Activated naive CD4-positive, alpha-beta T cell treated with Interleukin-2 at 50 U/mL for 16 hours (primary cell): ENCODE results near the gene TEKT2.

Experiments used
- DNase-seq: peaks from one replicate; pipeline ENCODE4 v3.0.0-alpha.2; 2020

Gene TEKT2

DNA sequence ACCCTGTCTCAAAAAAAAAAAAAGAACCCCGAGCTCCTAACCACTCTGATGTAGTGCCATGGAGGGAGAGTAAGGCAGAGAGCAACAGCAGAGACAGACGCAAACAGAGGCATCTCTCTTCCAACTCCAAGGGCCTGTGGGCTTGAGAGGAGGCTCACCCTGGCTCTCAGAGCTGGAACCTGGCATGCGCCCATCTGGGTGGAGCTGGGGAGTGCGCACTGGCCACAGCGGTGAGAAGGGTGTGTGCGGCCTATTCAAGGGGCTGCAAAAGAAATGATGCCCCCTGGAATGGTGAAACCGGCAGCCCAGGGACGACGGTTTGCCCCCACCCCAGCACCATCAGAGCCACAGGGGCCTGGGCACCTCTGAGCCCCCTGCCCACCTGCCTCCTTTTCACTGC lies 23.5 kb downstream of the TEKT2 start:
- DNase-seq = no peak

GRCh38 chr1:36108314-36108713 lies 24.4 kb downstream of the TEKT2 start:
- no peak for DNase-seq

GRCh38 chr1:36109041-36109679 lies 25.3 kb downstream of the TEKT2 start:
- DNase-seq = peak; percentile 29

DNA sequence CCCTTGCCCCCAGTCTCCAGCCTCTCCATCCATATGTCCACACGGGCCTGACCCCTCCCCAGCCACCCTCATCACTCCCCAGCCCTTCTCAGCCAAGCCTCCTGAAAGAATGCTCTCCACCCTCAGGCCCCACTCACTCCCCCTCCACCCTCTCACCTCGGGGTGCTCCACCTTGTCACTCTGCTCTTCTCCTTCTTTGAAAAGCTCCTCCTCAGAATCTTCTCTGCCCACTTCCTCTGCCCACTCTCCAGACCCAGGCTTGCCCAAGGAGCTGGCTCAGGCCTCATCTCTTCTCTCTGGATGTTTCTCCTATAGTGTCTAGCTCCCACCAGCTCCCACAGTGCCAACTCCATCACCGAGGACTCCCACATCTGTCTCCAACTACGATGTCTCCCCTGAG lies 27.3 kb downstream of the TEKT2 start:
- DNase-seq = no peak

- no peak for DNase-seq
These were observed 28.9 kb downstream of the TEKT2 start for GRCh38 chr1:36112823-36113222.

DNA sequence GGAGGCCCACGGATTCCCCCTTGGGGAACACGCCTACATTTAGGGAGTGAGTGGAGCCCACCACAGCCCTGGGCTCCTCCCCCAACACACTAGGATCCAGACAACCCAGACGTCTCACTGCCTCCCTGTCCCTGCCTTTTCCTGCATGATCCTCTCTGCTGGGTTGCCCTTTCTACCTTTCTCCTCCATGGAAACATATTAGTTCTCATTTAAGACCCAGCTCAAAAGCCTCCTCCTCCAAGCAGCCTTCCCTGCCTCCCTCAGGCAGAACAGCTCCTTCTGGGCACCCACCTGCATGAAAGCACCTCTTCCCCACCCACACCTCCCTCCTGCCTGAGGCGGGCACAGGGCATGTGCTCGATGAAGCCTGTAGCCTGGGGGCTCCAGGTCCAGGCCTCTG lies 30.5 kb downstream of the TEKT2 start:
- no peak for DNase-seq

GRCh38 chr1:36115200-36115669 lies 31.3 kb downstream of the TEKT2 start:
- no peak for DNase-seq

- DNase-seq = no peak
These were observed 32.0 kb downstream of the TEKT2 start for GRCh38 chr1:36115931-36116330.

GRCh38 chr1:36116901-36117300 lies 33.0 kb downstream of the TEKT2 start:
- no peak for DNase-seq

GRCh38 chr1:36118447-36119204 lies 34.7 kb downstream of the TEKT2 start:
- no peak for DNase-seq

DNA sequence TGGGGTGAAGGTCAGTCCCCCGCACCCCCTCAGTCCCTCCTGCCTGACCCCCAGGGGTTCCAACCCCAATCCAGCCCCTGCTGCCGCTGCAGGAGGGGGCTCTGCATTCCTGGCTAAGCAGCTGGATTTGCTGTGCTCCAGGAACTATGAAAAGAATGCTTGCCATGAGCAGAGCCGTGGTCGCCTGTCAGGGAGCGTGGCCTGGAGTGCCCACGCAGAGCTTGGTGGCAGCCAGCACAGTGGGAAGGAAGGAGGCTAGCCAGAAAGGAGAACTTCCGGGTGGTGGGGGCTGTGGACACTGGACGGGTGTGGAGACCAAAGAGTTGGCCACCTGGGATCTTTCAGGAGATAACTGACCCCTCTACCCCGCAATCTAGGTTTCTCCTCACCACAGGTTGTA lies 35.6 kb downstream of the TEKT2 start:
- no peak for DNase-seq

DNA sequence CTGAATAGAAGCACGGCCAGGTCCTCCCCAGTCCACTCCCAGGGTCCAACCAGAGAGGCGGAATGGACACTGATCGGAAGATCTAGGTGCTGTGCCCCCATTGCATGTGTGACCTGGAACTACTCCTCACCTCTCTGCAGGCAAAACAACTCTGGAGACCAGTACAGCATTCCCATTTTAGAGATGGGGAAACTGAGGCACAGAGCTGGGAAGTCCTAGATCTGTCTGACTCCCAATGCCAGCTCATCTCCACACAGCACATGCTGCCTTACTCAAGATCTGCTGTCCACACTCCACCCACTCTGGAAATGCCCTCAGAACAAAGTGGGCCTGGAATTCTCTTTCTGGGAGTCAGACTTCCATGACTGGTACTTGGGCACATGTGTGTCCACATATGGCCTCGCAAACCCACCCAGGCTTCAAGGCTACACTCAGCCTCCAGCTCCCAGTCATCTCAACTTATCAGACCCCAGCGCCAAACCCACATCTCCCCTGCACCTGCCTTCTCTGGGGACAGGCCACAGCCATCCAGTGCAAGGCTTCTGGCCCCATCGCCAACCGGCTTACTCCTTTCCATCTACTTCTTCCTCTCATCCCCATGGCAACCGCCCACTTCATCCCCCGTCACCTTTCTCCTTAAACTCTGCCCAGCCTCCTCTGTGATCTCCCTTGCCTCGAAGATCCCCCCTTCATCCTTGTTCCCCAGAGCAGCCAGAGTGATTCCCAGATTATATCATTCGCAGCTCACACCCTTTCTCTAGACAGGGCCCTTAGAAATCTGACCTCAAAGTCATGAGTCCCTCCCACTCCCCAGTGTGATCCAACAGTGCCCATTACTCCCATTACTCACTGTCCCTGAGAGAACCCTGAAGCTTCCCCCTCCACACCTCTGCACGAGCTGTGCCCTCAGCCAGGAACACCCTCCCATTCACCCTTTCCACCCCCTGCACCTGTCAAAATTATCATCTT lies 38.5 kb downstream of the TEKT2 start:
- DNase-seq = no peak

DNA sequence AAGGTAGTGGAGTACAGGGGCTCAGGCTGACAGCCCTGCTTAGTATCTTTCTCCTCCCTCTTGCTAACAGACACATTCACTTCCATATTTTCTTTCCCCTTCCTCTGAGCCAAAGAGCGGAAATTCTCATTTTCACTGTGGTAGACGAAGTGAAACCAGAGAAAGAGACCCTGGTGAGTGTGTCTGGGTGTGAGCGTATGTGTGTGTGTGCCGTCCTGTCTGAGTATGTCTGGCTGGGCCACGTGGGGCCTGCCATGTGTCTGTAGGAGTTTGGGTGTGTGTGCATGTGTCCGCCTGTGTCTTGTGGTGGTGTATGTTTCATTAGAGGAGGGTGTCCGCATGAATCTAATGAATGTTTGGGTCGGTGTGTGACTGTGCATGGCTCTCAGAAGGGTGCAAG lies 39.5 kb downstream of the TEKT2 start:
- DNase-seq = no peak

DNA sequence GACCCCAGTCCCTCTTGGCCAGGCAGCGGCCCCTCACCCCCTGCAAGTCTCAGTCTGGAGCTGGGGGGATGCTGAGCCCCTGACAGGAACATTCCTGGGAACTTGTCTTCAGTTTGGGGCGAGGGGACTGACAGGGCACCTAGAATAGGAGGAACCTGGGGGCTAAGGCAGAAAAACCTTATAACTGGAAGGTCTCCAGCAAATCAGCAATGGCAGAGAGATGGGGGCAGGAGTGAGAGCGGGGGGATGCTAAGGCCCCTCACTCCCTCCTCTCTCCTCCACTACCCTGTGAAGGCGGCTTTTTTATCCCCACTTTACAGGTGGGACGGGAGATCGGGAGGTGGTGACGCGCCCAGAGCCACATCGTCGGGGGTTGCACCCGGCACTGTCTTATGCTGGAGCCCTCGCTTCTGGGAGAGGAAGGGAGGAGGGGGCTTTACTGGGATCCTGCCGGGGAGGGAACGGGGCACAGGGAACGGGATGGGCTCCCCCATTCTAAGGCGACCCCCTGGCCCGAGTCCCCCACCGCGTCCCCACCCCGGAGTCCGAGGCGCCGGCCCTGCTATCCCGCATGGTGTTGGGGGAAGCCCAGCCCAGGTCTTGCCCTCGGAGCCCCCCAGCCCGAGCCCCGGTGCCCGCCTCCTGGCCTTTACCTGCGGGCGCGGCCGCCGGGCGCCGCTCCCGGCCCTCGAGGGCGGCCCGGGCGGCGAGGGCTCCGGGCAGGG lies 40.7 kb downstream of the TEKT2 start:
- DNase-seq = no peak

DNA sequence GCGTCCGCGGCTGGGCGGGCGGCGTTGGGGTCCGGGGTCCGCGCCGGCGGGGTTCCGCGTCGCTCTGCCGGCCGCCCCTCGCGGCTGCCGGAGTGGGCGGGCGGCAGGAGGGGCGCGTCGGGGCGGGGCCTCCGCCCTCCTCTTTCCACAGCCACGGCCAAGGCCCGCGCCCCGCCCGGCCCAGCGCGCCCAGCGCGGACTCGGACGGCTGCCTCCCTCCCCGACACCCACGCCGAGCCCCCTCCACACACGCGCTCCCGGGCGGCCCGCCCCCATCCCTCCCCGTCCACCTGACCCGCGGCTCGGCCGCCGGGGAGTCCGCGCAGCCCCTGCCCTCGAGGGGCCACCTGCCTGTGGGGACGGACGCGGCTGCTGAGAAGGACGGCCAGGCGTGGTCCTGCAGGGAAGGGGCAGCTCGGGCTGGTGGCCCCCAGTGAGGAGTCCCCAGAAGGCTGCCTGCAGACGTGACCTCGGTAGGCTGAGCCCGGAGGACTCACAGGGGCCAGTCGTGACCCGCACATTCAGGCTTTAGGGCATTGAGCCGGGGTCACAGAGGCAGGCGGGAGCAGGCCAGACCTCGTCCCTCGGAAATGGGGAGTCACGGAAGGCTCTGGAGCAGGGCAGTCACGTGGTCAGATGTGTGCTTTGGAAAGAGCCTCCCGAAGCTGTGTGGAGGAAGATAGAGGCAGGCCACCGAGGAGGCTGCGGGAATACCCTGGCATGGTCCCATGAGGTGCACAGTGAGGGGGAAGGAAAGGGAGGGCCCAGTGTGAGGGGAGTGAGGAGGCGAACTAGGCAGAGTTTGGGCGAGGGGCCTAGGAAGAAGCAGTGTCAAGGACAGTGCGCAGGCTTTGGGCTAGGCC lies 41.5 kb downstream of the TEKT2 start, which contains the start of gene COL8A2:
Gene COL8A2, minus strand, starts transcription at position 94 of the 863 bp plus-strand sequence. CDS start 24,980 bp downstream, outside the sequence.
- DNase-seq = no peak

DNA sequence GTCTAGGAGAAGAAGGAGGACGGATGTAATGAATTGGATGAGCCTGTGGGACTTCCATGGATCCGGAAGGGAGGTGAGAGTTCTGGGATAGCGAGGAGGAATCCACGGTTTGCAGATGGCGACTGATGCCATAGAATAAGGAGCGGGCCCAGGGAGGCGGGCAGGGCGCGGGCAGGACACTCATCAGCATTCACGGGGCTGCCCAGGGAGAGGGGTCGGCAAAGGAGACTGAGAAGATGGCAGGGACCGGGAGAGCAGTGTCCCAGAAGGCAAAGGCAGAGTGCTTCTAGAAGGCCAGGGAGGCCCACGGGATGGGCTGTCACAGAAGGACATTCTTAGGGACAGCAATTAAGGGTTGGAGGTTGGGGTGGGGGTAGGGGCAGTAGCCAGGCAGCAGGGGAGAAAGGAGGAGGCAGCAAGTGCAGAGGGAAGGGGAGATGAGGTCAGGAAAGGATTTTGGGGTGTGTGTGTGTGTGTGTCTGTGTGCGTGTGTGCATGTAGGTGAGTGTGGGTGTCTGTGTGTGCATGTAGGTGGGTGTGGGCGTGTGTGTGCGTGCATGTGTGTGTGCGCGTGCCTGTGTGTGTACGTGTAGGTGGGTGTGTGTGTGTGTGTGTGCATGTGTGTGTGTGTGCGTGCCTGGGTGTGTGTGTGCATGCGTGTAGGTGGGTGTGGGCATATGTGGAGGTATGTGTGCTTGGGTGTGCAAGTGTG lies 42.3 kb downstream of the TEKT2 start:
- no peak for DNase-seq

GRCh38 chr1:36126797-36127500 lies 43.1 kb downstream of the TEKT2 start:
- DNase-seq = no peak

DNA sequence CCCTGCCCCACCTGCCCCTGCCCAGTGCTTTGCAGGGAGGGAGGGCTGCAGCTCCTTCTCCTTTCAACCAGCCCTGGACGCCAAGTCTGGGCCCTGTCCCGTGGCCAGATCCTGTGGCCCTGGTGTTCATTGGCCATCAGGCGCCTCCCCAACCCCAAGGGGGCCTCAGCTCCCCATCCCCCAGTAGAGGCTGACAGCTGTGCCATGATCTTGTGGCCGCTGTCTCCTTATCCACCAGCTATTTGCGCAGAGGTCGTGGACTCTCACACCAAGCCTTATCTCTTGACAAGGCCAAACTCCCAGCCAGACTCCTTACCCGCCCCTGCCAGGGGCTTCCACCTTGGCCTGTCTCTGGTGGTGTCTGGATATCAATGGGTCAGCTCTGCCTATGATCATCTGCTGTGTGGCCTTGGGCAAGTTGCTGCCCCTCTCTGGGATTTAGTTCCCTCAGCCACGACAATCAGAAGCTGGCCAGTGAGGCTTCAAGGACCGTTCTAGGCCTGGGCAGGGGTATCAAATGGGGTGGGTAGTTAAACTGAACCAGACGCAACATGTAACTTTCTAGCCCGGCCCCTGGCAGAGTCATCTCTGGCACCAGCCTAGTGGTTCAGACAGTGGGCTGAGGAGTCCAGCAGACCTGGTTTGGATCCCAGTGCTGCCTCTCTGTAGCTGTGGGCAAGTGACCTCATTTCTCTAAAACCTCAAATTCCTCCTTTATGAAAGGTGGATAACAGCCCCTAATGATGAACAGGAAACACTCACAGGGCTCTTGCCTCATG lies 44.4 kb downstream of the TEKT2 start:
- DNase-seq = no peak

DNA sequence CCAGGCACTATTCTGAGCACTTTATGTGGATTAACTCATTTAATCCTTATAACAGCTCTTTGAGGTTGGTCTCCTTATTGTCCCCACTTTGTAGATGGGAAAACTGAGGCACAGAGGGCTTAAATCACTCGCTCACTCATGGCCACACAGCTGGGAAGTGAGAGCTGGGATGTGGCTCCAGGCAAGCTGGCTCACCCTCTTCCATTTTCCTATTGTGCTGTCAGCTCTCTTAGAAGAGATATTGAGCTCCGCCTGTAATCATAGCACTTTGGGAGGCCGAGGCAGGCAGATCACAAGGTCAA lies 45.0 kb downstream of the TEKT2 start:
- DNase-seq = no peak

GRCh38 chr1:36132029-36132428 lies 48.1 kb downstream of the TEKT2 start:
- no peak for DNase-seq
